GM23338 (cell line): ENCODE results near the gene ITGA2. TPM values are rescaled to one million over a fixed set of nuclear protein-coding genes. Genes with fewer than 3 reads are reported as not detected.

Experiments used
- ATAC-seq: fragments of 200-7000 bp; cut with Tn5 transposase; 3 replicates; pipeline ENCODE4 v1.9.1; 2020
- DNase-seq: peaks from one replicate; pipeline ENCODE4 v3.0.0-alpha.2; 2015; ENCODE audit warnings: low spot score
- H2AFZ ChIP-seq: fragments of 200-600 bp; sonication (generic); 2 replicates; pipeline ENCODE4 v1.8.0; 2016; ENCODE audit warnings: antibody characterized with exemption, mild to moderate bottlenecking, moderate library complexity
- H3F3A ChIP-seq: fragments of 200-600 bp; sonication (generic); replicated peaks from 2 replicates; pipeline ENCODE4 v1.8.0; 2017; ENCODE audit warnings: antibody characterized with exemption, mixed run types, low read depth
- H3K27ac ChIP-seq: fragments of 200-600 bp; sonication (generic); 2 replicates; pipeline ENCODE4 v1.6.1; 2016; ENCODE audit warnings: low read depth
- H3K27me3 ChIP-seq: fragments of 200-600 bp; sonication (generic); 2 replicates; pipeline ENCODE4 v1.8.0; 2016; ENCODE audit warnings: mild to moderate bottlenecking, mixed run types, moderate library complexity; ENCODE audit not compliant: insufficient read depth
- H3K36me3 ChIP-seq: fragments of 200-600 bp; sonication (generic); 2 replicates; pipeline ENCODE4 v1.8.0; 2016; ENCODE audit warnings: mild to moderate bottlenecking; ENCODE audit not compliant: insufficient read depth
- H3K4me1 ChIP-seq: fragments of 200-600 bp; sonication (generic); 2 replicates; pipeline ENCODE4 v1.8.0; 2016; ENCODE audit warnings: mild to moderate bottlenecking, moderate library complexity; ENCODE audit not compliant: insufficient read depth
- H3K4me2 ChIP-seq: fragments of 200-600 bp; sonication (generic); 2 replicates; pipeline ENCODE4 v1.7.1; 2017; ENCODE audit warnings: mixed run types
- H3K4me3 ChIP-seq: fragments of 200-600 bp; sonication (generic); 2 replicates; pipeline ENCODE4 v1.6.1; 2016; ENCODE audit warnings: mixed run types
- H3K79me2 ChIP-seq: fragments of 200-600 bp; sonication (generic); replicated peaks from 2 replicates; pipeline ENCODE4 v1.8.0; 2017; ENCODE audit warnings: mild to moderate bottlenecking; ENCODE audit not compliant: insufficient read depth
- H3K9me2 ChIP-seq: fragments of 200-600 bp; sonication (generic); 2 replicates; pipeline ENCODE4 v1.8.0; 2017; ENCODE audit not compliant: insufficient read depth
- H4K20me1 ChIP-seq: fragments of 200-600 bp; sonication (generic); replicated peaks from 2 replicates; pipeline ENCODE4 v1.8.0; 2017; ENCODE audit warnings: mild to moderate bottlenecking; ENCODE audit not compliant: insufficient read depth
- H3K27ac Mint-ChIP-seq: 2 replicates; pipeline ENCODE4 v1.8.0; 2020; ENCODE audit warnings: inconsistent platforms, mild to moderate bottlenecking, moderate library complexity, mixed read lengths
- H3K27me3 Mint-ChIP-seq: 3 replicates; pipeline ENCODE4 v1.8.0; 2022; ENCODE audit warnings: low read depth, mild to moderate bottlenecking, moderate library complexity, mixed read lengths, inconsistent platforms; ENCODE audit not compliant: insufficient read depth, poor library complexity
- H3K36me3 Mint-ChIP-seq: 3 replicates; pipeline ENCODE4 v1.8.0; 2021; ENCODE audit warnings: low read depth, mild to moderate bottlenecking, inconsistent platforms, moderate library complexity, mixed read lengths
- H3K4me1 Mint-ChIP-seq: 3 replicates; pipeline ENCODE4 v1.8.0; 2020; ENCODE audit warnings: mild to moderate bottlenecking, inconsistent platforms, mixed read lengths
- H3K4me3 Mint-ChIP-seq: 3 replicates; pipeline ENCODE4 v1.8.0; 2021; ENCODE audit warnings: moderate library complexity, mild to moderate bottlenecking, inconsistent platforms, mixed read lengths
- H3K9me3 Mint-ChIP-seq: 3 replicates; pipeline ENCODE4 v1.8.0; 2020; ENCODE audit warnings: moderate library complexity, mild to moderate bottlenecking, inconsistent platforms, mixed read lengths
- CREB1 ChIP-seq: fragments of 250-450 bp; sonication (Bioruptor Pico); IDR thresholded peaks from 2 replicates; pipeline ENCODE4 v1.5.0; 2020; ENCODE audit warnings: low read depth, mild to moderate bottlenecking, moderate library complexity
- ETS1 ChIP-seq: IDR thresholded peaks from 2 replicates; pipeline ENCODE4 v1.6.1; 2016; ENCODE audit warnings: antibody characterized with exemption
- EZH2 ChIP-seq: fragments of 200-600 bp; sonication (generic); IDR thresholded peaks from one replicate; pipeline ENCODE4 v1.8.0; 2017; ENCODE audit warnings: antibody characterized with exemption, mild to moderate bottlenecking, low read depth; ENCODE audit not compliant: unreplicated experiment
- EZH2phosphoT487 ChIP-seq: fragments of 200-600 bp; sonication (generic); IDR thresholded peaks from one replicate; pipeline ENCODE4 v1.8.1; 2018; ENCODE audit warnings: antibody characterized with exemption; ENCODE audit not compliant: unreplicated experiment
- JUNB ChIP-seq: IDR thresholded peaks from one replicate; pipeline ENCODE4 v1.6.1; 2016; ENCODE audit warnings: antibody characterized with exemption; ENCODE audit not compliant: unreplicated experiment
- NANOG ChIP-seq: IDR thresholded peaks from 2 replicates; pipeline ENCODE4 v1.6.1; 2016; ENCODE audit warnings: antibody characterized with exemption, borderline replicate concordance
- POLR2AphosphoS5 ChIP-seq: IDR thresholded peaks from 2 replicates; pipeline ENCODE4 v1.6.1; 2016; ENCODE audit warnings: antibody characterized with exemption, low read depth
- REST ChIP-seq: IDR thresholded peaks from one replicate; pipeline ENCODE4 v1.6.1; 2018; ENCODE audit warnings: antibody characterized with exemption; ENCODE audit not compliant: unreplicated experiment
- STAT1 ChIP-seq: IDR thresholded peaks from one replicate; pipeline ENCODE4 v1.6.1; 2016; ENCODE audit warnings: antibody characterized with exemption; ENCODE audit not compliant: unreplicated experiment
- ZNF114 ChIP-seq: fragments of 250-450 bp; sonication (Bioruptor Pico); IDR thresholded peaks from 2 replicates; pipeline ENCODE4 v1.5.0; 2020; ENCODE audit warnings: mild to moderate bottlenecking, moderate library complexity
- ZNF331 ChIP-seq: fragments of 250-450 bp; sonication (Bioruptor Pico); IDR thresholded peaks from 2 replicates; pipeline ENCODE4 v1.5.0; 2020; ENCODE audit warnings: low read depth, mild to moderate bottlenecking, moderate library complexity
- polyA plus RNA-seq: library from polyadenylated mRNA; unstranded; fragments of >200 nt; fragmentation: Nextera tagmentation; extraction: Ambion mirVana; gene quantifications from 2 replicates; pipeline ENCODE4 v1.2.1, GENCODE V29; 2016
- total RNA-seq: library from RNA; depleted of rRNA; stranded (reverse); fragments of >200 nt; shearing (Covaris generic); gene quantifications from 2 replicates; pipeline ENCODE4 v1.2.3, GENCODE V29; 2014
- TF ChIP-seq, protein P1 (sequence below): fragments of 250-450 bp; sonication (Bioruptor Pico); IDR thresholded peaks from 2 replicates; pipeline ENCODE4 v1.5.0; 2020; ENCODE audit warnings: mild to moderate bottlenecking, moderate library complexity
- TF ChIP-seq, protein P2 (sequence below), 2 experiments: fragments of 200-600 bp in 1 of 2; sonication (generic) in 1 of 2; conservative IDR thresholded peaks; 2 replicates each; pipeline versions ENCODE4 v1.5.1 to v1.6.1; 2016 to 2017; ENCODE audit warnings: antibody characterized with exemption in 2 of 2, low read depth in 2 of 2, mild to moderate bottlenecking in 2 of 2, moderate library complexity in 1 of 2

The ITGA2 gene
- total and polyA plus RNA-seq, 2 experiments from 2014 or later, result 2.6 to 7.1 TPM

GRCh38 chr5:53118879-53119278, 129.7 kb downstream of the ITGA2 start:
- H3K9me2 ChIP-seq, result no peaks in the 10 kb centered on the region
- H3K4me3 ChIP-seq, result no peak overlapping the region
- H3K27me3 ChIP-seq, result no peaks in the 10 kb centered on the region
- no peaks in the 10 kb centered on the region for H3K36me3 Mint-ChIP-seq
- H4K20me1 ChIP-seq, result no peaks in the 10 kb centered on the region
- ATAC-seq, result no peak
- no peak for DNase-seq
- H3K36me3 ChIP-seq, result no peaks in the 10 kb centered on the region
- no peak overlapping the region for H3K4me3 Mint-ChIP-seq
- no peaks in the 10 kb centered on the region for H3K4me1 ChIP-seq
- H3K4me2 ChIP-seq, result no peak overlapping the region
- peak overlapping the region; percentile 12; the same call in 1 of the 2 replicates for H2AFZ ChIP-seq
- H3K27me3 Mint-ChIP-seq, result no peaks in the 10 kb centered on the region
- H3K27ac Mint-ChIP-seq, result no peak overlapping the region
- no peaks in the 10 kb centered on the region; the same call in 2 of the 3 replicates for H3K9me3 Mint-ChIP-seq
- H3K27ac ChIP-seq, result no peak overlapping the region
- no peaks in the 10 kb centered on the region for H3F3A ChIP-seq
- peaks cover 7% of the 10 kb centered on the region for H3K4me1 Mint-ChIP-seq
- H3K79me2 ChIP-seq, result no peaks in the 10 kb centered on the region
- TF ChIP-seq ZNF331, result no peak
- TF ChIP-seq CREB1, result no peak
- TF ChIP-seq ETS1, result no peak
- TF ChIP-seq NANOG, result no peak
- no peak for TF ChIP-seq EZH2phosphoT487
- no peak for TF ChIP-seq ZNF114 (CRISPR knock-in tag)
- no peak for TF ChIP-seq REST
- TF ChIP-seq POLR2AphosphoS5, result no peak
- no peak for TF ChIP-seq EZH2
- TF ChIP-seq, protein P1, sequence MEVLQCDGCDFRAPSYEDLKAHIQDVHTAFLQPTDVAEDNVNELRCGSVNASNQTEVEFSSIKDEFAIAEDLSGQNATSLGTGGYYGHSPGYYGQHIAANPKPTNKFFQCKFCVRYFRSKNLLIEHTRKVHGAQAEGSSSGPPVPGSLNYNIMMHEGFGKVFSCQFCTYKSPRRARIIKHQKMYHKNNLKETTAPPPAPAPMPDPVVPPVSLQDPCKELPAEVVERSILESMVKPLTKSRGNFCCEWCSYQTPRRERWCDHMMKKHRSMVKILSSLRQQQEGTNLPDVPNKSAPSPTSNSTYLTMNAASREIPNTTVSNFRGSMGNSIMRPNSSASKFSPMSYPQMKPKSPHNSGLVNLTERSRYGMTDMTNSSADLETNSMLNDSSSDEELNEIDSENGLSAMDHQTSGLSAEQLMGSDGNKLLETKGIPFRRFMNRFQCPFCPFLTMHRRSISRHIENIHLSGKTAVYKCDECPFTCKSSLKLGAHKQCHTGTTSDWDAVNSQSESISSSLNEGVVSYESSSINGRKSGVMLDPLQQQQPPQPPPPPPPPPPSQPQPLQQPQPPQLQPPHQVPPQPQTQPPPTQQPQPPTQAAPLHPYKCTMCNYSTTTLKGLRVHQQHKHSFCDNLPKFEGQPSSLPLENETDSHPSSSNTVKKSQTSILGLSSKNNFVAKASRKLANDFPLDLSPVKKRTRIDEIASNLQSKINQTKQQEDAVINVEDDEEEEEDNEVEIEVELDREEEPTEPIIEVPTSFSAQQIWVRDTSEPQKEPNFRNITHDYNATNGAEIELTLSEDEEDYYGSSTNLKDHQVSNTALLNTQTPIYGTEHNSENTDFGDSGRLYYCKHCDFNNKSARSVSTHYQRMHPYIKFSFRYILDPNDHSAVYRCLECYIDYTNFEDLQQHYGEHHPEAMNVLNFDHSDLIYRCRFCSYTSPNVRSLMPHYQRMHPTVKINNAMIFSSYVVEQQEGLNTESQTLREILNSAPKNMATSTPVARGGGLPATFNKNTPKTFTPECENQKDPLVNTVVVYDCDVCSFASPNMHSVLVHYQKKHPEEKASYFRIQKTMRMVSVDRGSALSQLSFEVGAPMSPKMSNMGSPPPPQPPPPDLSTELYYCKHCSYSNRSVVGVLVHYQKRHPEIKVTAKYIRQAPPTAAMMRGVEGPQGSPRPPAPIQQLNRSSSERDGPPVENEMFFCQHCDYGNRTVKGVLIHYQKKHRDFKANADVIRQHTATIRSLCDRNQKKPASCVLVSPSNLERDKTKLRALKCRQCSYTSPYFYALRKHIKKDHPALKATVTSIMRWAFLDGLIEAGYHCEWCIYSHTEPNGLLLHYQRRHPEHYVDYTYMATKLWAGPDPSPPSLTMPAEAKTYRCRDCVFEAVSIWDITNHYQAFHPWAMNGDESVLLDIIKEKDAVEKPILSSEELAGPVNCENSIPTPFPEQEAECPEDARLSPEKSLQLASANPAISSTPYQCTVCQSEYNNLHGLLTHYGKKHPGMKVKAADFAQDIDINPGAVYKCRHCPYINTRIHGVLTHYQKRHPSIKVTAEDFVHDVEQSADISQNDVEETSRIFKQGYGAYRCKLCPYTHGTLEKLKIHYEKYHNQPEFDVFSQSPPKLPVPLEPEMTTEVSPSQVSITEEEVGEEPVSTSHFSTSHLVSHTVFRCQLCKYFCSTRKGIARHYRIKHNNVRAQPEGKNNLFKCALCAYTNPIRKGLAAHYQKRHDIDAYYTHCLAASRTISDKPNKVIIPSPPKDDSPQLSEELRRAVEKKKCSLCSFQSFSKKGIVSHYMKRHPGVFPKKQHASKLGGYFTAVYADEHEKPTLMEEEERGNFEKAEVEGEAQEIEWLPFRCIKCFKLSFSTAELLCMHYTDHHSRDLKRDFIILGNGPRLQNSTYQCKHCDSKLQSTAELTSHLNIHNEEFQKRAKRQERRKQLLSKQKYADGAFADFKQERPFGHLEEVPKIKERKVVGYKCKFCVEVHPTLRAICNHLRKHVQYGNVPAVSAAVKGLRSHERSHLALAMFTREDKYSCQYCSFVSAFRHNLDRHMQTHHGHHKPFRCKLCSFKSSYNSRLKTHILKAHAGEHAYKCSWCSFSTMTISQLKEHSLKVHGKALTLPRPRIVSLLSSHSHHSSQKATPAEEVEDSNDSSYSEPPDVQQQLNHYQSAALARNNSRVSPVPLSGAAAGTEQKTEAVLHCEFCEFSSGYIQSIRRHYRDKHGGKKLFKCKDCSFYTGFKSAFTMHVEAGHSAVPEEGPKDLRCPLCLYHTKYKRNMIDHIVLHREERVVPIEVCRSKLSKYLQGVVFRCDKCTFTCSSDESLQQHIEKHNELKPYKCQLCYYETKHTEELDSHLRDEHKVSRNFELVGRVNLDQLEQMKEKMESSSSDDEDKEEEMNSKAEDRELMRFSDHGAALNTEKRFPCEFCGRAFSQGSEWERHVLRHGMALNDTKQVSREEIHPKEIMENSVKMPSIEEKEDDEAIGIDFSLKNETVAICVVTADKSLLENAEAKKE (CRISPR knock-in tag), result no peak
- no peak for TF ChIP-seq JUNB
- TF ChIP-seq STAT1, result no peak
- TF ChIP-seq, protein P2, sequence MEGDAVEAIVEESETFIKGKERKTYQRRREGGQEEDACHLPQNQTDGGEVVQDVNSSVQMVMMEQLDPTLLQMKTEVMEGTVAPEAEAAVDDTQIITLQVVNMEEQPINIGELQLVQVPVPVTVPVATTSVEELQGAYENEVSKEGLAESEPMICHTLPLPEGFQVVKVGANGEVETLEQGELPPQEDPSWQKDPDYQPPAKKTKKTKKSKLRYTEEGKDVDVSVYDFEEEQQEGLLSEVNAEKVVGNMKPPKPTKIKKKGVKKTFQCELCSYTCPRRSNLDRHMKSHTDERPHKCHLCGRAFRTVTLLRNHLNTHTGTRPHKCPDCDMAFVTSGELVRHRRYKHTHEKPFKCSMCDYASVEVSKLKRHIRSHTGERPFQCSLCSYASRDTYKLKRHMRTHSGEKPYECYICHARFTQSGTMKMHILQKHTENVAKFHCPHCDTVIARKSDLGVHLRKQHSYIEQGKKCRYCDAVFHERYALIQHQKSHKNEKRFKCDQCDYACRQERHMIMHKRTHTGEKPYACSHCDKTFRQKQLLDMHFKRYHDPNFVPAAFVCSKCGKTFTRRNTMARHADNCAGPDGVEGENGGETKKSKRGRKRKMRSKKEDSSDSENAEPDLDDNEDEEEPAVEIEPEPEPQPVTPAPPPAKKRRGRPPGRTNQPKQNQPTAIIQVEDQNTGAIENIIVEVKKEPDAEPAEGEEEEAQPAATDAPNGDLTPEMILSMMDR (conservative IDR thresholded peaks at IDR 0.05; ENCODE audit: low read depth in 2 of 2), result no peak
